ENCODE data around the gene CEP131.

CEP131 gene
- total RNA-seq = 19.3 to 20.4 reads per million in 2 donors

- peak; percentile 100 for DNase-seq
Measured at GRCh38 chr17:81222906-81223761, at the start of gene CEP131. CEP131 (minus strand) TSS chr17:81222965; CDS start chr17:81220056, 2,909 bp downstream.

GRCh38 chr17:81271226-81271625, 48.5 kb upstream of the CEP131 start:
- no peak for DNase-seq

GRCh38 chr17:81270279-81270678, 47.5 kb upstream of the CEP131 start:
- DNase-seq = no peak

GRCh38 chr17:81267390-81268067, 44.8 kb upstream of the CEP131 start:
- no peak for DNase-seq

- no peak for DNase-seq
Measured at GRCh38 chr17:81265576-81265975, 42.8 kb upstream of the CEP131 start.

GRCh38 chr17:81264640-81265039, 41.9 kb upstream of the CEP131 start:
- DNase-seq = no peak

GRCh38 chr17:81263371-81264181, 40.8 kb upstream of the CEP131 start:
- DNase-seq = no peak

- no peak for DNase-seq
Measured at GRCh38 chr17:81261582-81262336, 39.0 kb upstream of the CEP131 start.

GRCh38 chr17:81261096-81261495, 38.3 kb upstream of the CEP131 start:
- no peak for DNase-seq

- DNase-seq = no peak
Measured at GRCh38 chr17:81260641-81261040, 37.9 kb upstream of the CEP131 start.

- no peak for DNase-seq
Measured at GRCh38 chr17:81260171-81260570, 37.4 kb upstream of the CEP131 start.

- no peak for DNase-seq
Measured at GRCh38 chr17:81259058-81259605, 36.4 kb upstream of the CEP131 start.

GRCh38 chr17:81258292-81258691, 35.5 kb upstream of the CEP131 start:
- DNase-seq = no peak

- no peak for DNase-seq
Measured at GRCh38 chr17:81257533-81257932, 34.8 kb upstream of the CEP131 start.

GRCh38 chr17:81256616-81257015, 33.9 kb upstream of the CEP131 start:
- DNase-seq = no peak

- DNase-seq = no peak
Measured at GRCh38 chr17:81254955-81255717, 32.4 kb upstream of the CEP131 start.

GRCh38 chr17:81253358-81254131, 30.8 kb upstream of the CEP131 start:
- DNase-seq = peak; percentile 55

- DNase-seq = no peak
Measured at GRCh38 chr17:81252987-81253329, 30.2 kb upstream of the CEP131 start.

- DNase-seq = no peak
Measured at GRCh38 chr17:81252326-81252986, 29.7 kb upstream of the CEP131 start.

- DNase-seq = no peak
Measured at GRCh38 chr17:81251709-81252301, 29.0 kb upstream of the CEP131 start.

All from T-helper 9 cell (primary cell).